ENCODE measurements around the gene FBN3.

FBN3 gene

GRCh38 chr19:8120636-8121480 lies 28.5 kb downstream of the FBN3 start:
- Histone ChIP-seq H3K27ac (ENCODE audit: insufficient read depth, low read depth, low read length, poor library complexity, severe bottlenecking) (no peak overlapping the region), H3K9me3 (ENCODE audit: control insufficient read depth, low read length) (no peaks in the 10 kb centered on the region), H3K4me3 (ENCODE audit: insufficient read depth, low read depth, low read length) (no peak overlapping the region), H3K27me3 (ENCODE audit: control insufficient read depth, insufficient read depth, low read length, poor library complexity, severe bottlenecking) (no peaks in the 10 kb centered on the region), H3K4me1 (ENCODE audit: control insufficient read depth, insufficient read depth, low read length) (no peaks in the 10 kb centered on the region), H3K36me3 (ENCODE audit: control insufficient read depth, insufficient read depth, low read length) (peaks cover 16% of the 10 kb centered on the region)
- 77 to 81% methylated on average over 26 of the region's 26 CpGs for WGBS, 2 experiments

- WGBS, 2 experiments, result 91 to 98% methylated on average over 2 of the region's 2 CpGs
- H3K4me3 ChIP-seq (ENCODE audit: insufficient read depth, low read depth, low read length), result no peak overlapping the region
Observed at GRCh38 chr19:8117991-8118390, 31.4 kb downstream of the FBN3 start.

GRCh38 chr19:8116437-8117293 lies 32.7 kb downstream of the FBN3 start:
- 94 to 95% methylated on average over 23 of the region's 23 CpGs for WGBS, 2 experiments
- H3K4me3 ChIP-seq (ENCODE audit: insufficient read depth, low read depth, low read length), result no peak overlapping the region
- H3K27ac ChIP-seq (ENCODE audit: insufficient read depth, low read depth, low read length, poor library complexity, severe bottlenecking), result no peak overlapping the region
- no peaks in the 10 kb centered on the region for H3K27me3 ChIP-seq (ENCODE audit: control insufficient read depth, insufficient read depth, low read length, poor library complexity, severe bottlenecking)
- H3K4me1 ChIP-seq (ENCODE audit: control insufficient read depth, insufficient read depth, low read length), result no peaks in the 10 kb centered on the region
- H3K36me3 ChIP-seq (ENCODE audit: control insufficient read depth, insufficient read depth, low read length), result peaks cover 12% of the 10 kb centered on the region
- no peaks in the 10 kb centered on the region for H3K9me3 ChIP-seq (ENCODE audit: control insufficient read depth, low read length)

More at GRCh38 chr19:8117991-8118390, 31.4 kb downstream of the FBN3 start:
- no peaks in the 10 kb centered on the region for H3K4me1 ChIP-seq (ENCODE audit: control insufficient read depth, insufficient read depth, low read length)
- H3K27me3 ChIP-seq (ENCODE audit: control insufficient read depth, insufficient read depth, low read length, poor library complexity, severe bottlenecking), result no peaks in the 10 kb centered on the region
- no peaks in the 10 kb centered on the region for H3K9me3 ChIP-seq (ENCODE audit: control insufficient read depth, low read length)
- peaks cover 12% of the 10 kb centered on the region for H3K36me3 ChIP-seq (ENCODE audit: control insufficient read depth, insufficient read depth, low read length)
- H3K27ac ChIP-seq (ENCODE audit: insufficient read depth, low read depth, low read length, poor library complexity, severe bottlenecking), result no peak overlapping the region

DNA sequence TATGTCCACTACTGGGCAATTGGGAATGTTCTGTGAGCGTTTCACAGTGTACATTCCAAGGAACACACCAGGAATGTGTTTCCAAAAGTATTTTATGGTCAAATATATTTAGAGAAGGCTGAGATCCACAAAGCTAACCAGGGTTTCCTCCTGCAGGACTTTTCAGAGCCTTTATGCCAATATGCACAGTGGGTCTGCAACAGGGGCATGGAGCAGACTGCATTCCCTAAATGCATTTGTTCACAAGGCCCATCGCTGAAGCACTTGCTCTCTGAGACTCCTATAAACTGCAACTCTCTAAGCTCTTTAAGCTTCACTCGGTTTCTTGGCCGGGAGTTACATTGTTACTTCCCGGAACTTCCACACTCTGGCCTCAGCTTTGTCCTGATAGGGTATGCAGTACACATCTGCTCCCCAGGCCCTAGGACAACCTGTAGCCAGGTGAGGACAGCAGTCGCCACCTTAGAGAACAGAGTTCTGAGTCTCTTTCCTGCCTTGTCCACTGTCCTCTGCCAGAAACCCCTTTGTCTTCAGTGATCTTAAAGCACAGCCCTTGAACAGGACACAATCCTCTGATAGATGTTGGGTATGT lies 33.5 kb downstream of the FBN3 start:
- Histone ChIP-seq H3K27me3 (ENCODE audit: control insufficient read depth, insufficient read depth, low read length, poor library complexity, severe bottlenecking) (no peaks in the 10 kb centered on the region), H3K36me3 (ENCODE audit: control insufficient read depth, insufficient read depth, low read length) (peaks cover 16% of the 10 kb centered on the region), H3K9me3 (ENCODE audit: control insufficient read depth, low read length) (no peaks in the 10 kb centered on the region), H3K4me1 (ENCODE audit: control insufficient read depth, insufficient read depth, low read length) (no peaks in the 10 kb centered on the region), H3K4me3 (ENCODE audit: insufficient read depth, low read depth, low read length) (no peak overlapping the region), H3K27ac (ENCODE audit: insufficient read depth, low read depth, low read length, poor library complexity, severe bottlenecking) (no peak overlapping the region)
- 96% methylated on average over 6 of the region's 6 CpGs for WGBS, 2 experiments

GRCh38 chr19:8113017-8113416 lies 36.4 kb downstream of the FBN3 start:
- Histone ChIP-seq H3K4me1 (ENCODE audit: control insufficient read depth, insufficient read depth, low read length) (no peaks in the 10 kb centered on the region), H3K9me3 (ENCODE audit: control insufficient read depth, low read length) (no peaks in the 10 kb centered on the region), H3K27ac (ENCODE audit: insufficient read depth, low read depth, low read length, poor library complexity, severe bottlenecking) (no peak overlapping the region), H3K4me3 (ENCODE audit: insufficient read depth, low read depth, low read length) (no peak overlapping the region), H3K27me3 (ENCODE audit: control insufficient read depth, insufficient read depth, low read length, poor library complexity, severe bottlenecking) (no peaks in the 10 kb centered on the region), H3K36me3 (ENCODE audit: control insufficient read depth, insufficient read depth, low read length) (peaks cover 12% of the 10 kb centered on the region)
- 76% methylated on average over 5 of the region's 5 CpGs for WGBS, 2 experiments

DNA sequence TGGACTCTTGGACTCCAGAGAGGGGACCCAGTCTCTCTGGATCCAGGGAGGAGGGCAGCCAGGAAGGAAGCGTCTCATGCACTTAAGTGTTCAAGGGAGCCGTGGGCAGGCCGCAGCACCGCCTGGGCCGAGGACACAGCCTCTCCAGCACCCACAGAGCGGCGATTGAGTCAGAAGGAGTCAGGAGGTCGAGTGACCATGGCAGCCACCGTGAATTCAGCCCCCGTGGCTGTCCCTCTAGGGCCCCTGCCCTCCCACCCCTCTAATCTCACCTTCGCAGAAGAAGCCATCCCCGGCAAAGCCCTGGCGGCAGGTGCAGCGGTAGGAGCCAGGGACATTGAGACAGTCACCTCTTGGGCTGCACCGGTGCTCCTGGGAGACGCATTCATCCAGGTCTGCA lies 38.0 kb downstream of the FBN3 start:
- H3K27me3 ChIP-seq (ENCODE audit: control insufficient read depth, insufficient read depth, low read length, poor library complexity, severe bottlenecking), result no peaks in the 10 kb centered on the region
- no peak overlapping the region for H3K4me3 ChIP-seq (ENCODE audit: insufficient read depth, low read depth, low read length)
- H3K36me3 ChIP-seq (ENCODE audit: control insufficient read depth, insufficient read depth, low read length), result peaks cover 21% of the 10 kb centered on the region
- no peaks in the 10 kb centered on the region for H3K4me1 ChIP-seq (ENCODE audit: control insufficient read depth, insufficient read depth, low read length)
- H3K9me3 ChIP-seq (ENCODE audit: control insufficient read depth, low read length), result no peaks in the 10 kb centered on the region
- WGBS, 2 experiments, result 93 to 94% methylated on average over 16 of the region's 16 CpGs
- H3K27ac ChIP-seq (ENCODE audit: insufficient read depth, low read depth, low read length, poor library complexity, severe bottlenecking), result no peak overlapping the region

GRCh38 chr19:8110931-8111330 lies 38.5 kb downstream of the FBN3 start:
- Histone ChIP-seq H3K27me3 (ENCODE audit: control insufficient read depth, insufficient read depth, low read length, poor library complexity, severe bottlenecking) (no peaks in the 10 kb centered on the region), H3K4me1 (ENCODE audit: control insufficient read depth, insufficient read depth, low read length) (no peaks in the 10 kb centered on the region), H3K9me3 (ENCODE audit: control insufficient read depth, low read length) (no peaks in the 10 kb centered on the region), H3K4me3 (ENCODE audit: insufficient read depth, low read depth, low read length) (no peak overlapping the region), H3K27ac (ENCODE audit: insufficient read depth, low read depth, low read length, poor library complexity, severe bottlenecking) (no peak overlapping the region), H3K36me3 (ENCODE audit: control insufficient read depth, insufficient read depth, low read length) (peaks cover 25% of the 10 kb centered on the region)
- WGBS, 2 experiments, result 96 to 97% methylated on average over 16 of the region's 16 CpGs

DNA sequence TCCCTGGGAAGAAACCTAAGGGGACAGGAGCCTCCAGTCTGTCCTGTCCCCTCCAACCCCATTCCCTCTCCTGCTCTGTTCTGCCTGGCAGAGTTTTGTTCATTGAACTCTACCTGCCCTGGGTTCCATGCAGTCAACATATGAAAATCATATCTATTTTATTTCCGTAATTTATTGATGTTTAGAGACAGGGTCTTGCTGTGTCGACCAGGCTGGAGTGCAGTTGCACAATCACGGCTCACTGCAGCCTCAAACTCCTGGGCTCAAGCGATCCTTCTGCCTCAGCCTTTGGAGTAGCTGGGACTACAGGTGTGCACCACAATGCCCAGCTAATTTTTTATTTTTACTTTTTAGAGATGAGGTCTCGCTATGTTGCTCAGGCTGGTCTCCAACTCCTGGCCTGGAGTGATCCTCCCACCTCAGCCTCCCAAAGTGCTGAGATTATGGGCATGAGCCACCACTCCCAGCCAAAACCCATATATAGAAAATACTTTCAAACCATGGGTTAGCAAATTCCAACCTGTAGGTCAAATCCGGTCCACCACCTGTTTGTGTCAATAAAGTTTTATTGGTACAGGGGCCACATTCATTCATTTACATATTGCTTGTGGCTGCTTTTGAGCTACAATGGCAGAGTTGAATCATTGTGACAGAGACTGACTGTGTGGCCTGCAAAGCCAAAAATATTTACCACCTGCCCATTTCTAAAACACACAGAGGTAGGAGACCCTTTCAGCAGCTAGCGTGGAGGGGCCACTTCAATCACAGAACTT lies 39.3 kb downstream of the FBN3 start:
- Histone ChIP-seq H3K27me3 (ENCODE audit: control insufficient read depth, insufficient read depth, low read length, poor library complexity, severe bottlenecking) (no peaks in the 10 kb centered on the region), H3K4me3 (ENCODE audit: insufficient read depth, low read depth, low read length) (no peak overlapping the region), H3K4me1 (ENCODE audit: control insufficient read depth, insufficient read depth, low read length) (no peaks in the 10 kb centered on the region), H3K27ac (ENCODE audit: insufficient read depth, low read depth, low read length, poor library complexity, severe bottlenecking) (no peak overlapping the region), H3K36me3 (ENCODE audit: control insufficient read depth, insufficient read depth, low read length) (peaks cover 21% of the 10 kb centered on the region), H3K9me3 (ENCODE audit: control insufficient read depth, low read length) (no peaks in the 10 kb centered on the region)
- 87 to 91% methylated on average over 7 of the region's 7 CpGs for WGBS, 2 experiments

- no peak overlapping the region for H3K27ac ChIP-seq (ENCODE audit: insufficient read depth, low read depth, low read length, poor library complexity, severe bottlenecking)
- no peak overlapping the region for H3K4me3 ChIP-seq (ENCODE audit: insufficient read depth, low read depth, low read length)
- no peaks in the 10 kb centered on the region for H3K9me3 ChIP-seq (ENCODE audit: control insufficient read depth, low read length)
- WGBS, 2 experiments, result 89 to 90% methylated on average over 12 of the region's 12 CpGs
- H3K36me3 ChIP-seq (ENCODE audit: control insufficient read depth, insufficient read depth, low read length), result peaks cover 21% of the 10 kb centered on the region
- H3K4me1 ChIP-seq (ENCODE audit: control insufficient read depth, insufficient read depth, low read length), result no peaks in the 10 kb centered on the region
- no peaks in the 10 kb centered on the region for H3K27me3 ChIP-seq (ENCODE audit: control insufficient read depth, insufficient read depth, low read length, poor library complexity, severe bottlenecking)
Observed at GRCh38 chr19:8109455-8109854, 39.9 kb downstream of the FBN3 start.
